HG03457 (cell line): ENCODE measurements around the gene MCCD1.
"Not testable (repeated sequence)": the region's sequence is repeated elsewhere in the genome, so short reads cannot be mapped to it uniquely, and the experiment has no call there.

Source experiments
- ATAC-seq: cut with Tn5 transposase; IDR thresholded peaks from one replicate; pipeline ENCODE4 v1.9.1; 2021; ENCODE audit warnings: moderate number of reproducible peaks; ENCODE audit not compliant: unreplicated experiment

The MCCD1 gene

GRCh38 chr6:31541658-31542521, 13.1 kb downstream of the MCCD1 start, which contains the start of gene DDX39B:
DDX39B (minus strand) TSS chr6:31542003; CDS start chr6:31540532, 1,471 bp downstream.
- peak; percentile 39 for ATAC-seq

GRCh38 chr6:31543639-31544038, 14.9 kb downstream of the MCCD1 start:
- ATAC-seq, result no peak

GRCh38 chr6:31544676-31545075, 15.9 kb downstream of the MCCD1 start:
- ATAC-seq, result no peak

GRCh38 chr6:31545291-31545690, 16.5 kb downstream of the MCCD1 start:
- ATAC-seq, result no peak

- ATAC-seq, result no peak
Observed at GRCh38 chr6:31546339-31546957, 17.7 kb downstream of the MCCD1 start, which contains the start of gene ATP6V1G2. ATP6V1G2 (minus strand) TSS chr6:31546608; CDS start chr6:31546559, 49 bp downstream.

- peak; percentile 39 for ATAC-seq
Observed at GRCh38 chr6:31546958-31547726, 18.4 kb downstream of the MCCD1 start, which contains the start of gene NFKBIL1. NFKBIL1 (plus strand) TSS chr6:31547608; CDS start chr6:31547695, 87 bp downstream.

- no peak for ATAC-seq
Observed at GRCh38 chr6:31547727-31548543, 19.2 kb downstream of the MCCD1 start.

- no peak for ATAC-seq
Observed at GRCh38 chr6:31548544-31548873, 19.7 kb downstream of the MCCD1 start.

GRCh38 chr6:31551371-31551770, 22.6 kb downstream of the MCCD1 start:
- not testable (repeated sequence) for ATAC-seq

GRCh38 chr6:31556307-31556706, 27.5 kb downstream of the MCCD1 start:
- ATAC-seq, result no peak

- no peak for ATAC-seq
Observed at GRCh38 chr6:31557443-31558317, 28.9 kb downstream of the MCCD1 start.

GRCh38 chr6:31558318-31558625, 29.5 kb downstream of the MCCD1 start:
- no peak for ATAC-seq

GRCh38 chr6:31558631-31559500, 30.1 kb downstream of the MCCD1 start:
- no peak for ATAC-seq

GRCh38 chr6:31559606-31559957, 30.8 kb downstream of the MCCD1 start:
- no peak for ATAC-seq

GRCh38 chr6:31559958-31560696, 31.4 kb downstream of the MCCD1 start:
- peak; percentile 38 for ATAC-seq

- no peak for ATAC-seq
Observed at GRCh38 chr6:31560697-31561058, 31.9 kb downstream of the MCCD1 start.

GRCh38 chr6:31567531-31568370, 39.0 kb downstream of the MCCD1 start:
- ATAC-seq, result no peak
